GM19351 (cell line): ENCODE data around the gene SDCCAG8.

Source experiments
- ATAC-seq: cut with Tn5 transposase; IDR thresholded peaks from one replicate; pipeline ENCODE4 v1.9.1; 2021; ENCODE audit warnings: mild to moderate bottlenecking, moderate library complexity; ENCODE audit not compliant: unreplicated experiment

The SDCCAG8 gene

DNA sequence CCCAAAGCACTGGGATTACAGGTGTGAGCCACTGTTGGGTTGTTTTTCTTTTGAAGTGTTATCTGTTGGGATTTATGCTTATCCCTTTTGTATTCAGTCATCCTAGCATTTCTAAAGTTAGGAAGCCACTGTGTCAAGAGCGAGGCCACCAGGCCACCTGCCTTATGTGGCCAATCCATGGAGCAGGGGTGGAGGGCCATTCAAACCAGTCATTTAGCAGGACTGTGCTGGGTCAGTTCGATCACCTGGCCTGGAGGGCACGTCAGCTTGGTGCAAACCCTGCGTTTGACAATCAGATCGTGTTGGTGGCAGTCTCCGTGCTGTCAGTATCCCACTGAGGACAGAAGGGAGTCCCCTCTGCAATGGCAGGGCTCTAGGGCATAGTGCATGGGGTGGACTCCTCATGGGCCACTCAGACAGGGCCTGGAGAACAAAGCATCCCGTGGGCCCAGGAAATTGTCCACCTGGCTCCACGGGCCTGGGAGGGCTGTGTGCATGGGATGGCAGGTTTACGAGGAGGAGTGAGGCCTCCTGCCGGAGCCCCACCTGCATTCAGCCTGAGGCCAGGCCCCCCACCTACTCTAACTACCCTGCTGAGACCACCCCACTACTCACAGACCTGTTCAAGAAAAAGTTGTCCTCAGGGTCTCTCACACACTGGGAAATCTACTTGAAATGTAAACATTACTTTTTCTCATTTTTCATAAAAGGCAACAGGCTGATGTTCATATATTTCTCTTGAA, 242.3 kb downstream of the SDCCAG8 start:
- ATAC-seq, result no peak

DNA sequence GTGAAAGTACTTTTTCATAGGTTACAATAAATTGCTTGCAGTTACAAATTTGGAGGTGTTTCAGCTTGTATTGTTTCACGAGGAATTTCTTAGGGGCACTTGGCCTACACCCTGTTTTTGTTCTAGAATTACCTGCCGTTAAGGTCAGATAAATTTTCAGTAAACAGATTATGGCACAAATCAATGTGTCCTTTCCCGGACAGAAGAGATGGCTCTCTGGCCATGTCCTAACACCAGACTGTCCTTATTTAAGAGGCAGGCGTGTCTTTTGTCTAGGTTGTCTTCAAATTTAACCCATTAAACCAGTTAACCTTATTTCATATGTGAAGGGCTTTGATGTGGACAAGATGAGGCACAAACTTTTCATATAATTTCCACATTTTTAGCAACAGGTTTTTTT, 243.4 kb downstream of the SDCCAG8 start:
- no peak for ATAC-seq

DNA sequence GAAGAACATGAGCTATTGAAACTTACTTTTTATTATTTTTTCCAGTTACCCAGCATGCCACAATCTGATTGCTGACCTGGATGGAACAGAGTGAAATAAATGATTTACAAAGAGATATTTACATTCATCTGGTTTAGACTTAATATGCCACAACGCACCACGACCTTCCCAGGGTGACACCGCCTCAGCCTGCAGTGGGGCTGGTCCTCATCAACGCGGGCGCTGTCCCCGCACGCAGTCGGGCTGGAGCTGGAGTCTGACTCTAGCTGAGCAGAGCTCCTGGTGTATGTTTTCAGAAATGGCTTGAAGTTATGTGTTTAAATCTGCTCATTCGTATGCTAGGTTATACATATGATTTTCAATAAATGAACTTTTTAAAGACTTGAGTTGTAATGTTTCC, 243.9 kb downstream of the SDCCAG8 start:
- ATAC-seq, result no peak

DNA sequence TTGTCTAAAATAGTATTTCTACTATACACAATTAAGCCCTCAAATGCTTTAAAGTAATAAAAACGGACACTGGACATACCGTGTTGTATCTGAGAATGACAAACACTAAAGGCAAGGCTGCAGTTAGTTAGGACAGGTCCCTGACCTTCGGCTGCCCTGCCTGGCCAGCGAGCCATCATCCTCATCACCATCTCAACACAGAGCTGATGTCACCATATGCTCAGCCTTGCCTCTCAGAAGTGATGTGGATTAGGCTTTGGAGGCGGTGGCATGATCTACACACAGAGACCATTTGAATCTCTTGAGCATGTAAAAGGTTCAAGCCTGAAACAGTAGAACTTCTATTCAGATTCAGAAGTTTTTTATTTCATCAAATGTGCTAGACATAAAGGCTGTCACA, 244.7 kb downstream of the SDCCAG8 start:
- ATAC-seq, result no peak

DNA sequence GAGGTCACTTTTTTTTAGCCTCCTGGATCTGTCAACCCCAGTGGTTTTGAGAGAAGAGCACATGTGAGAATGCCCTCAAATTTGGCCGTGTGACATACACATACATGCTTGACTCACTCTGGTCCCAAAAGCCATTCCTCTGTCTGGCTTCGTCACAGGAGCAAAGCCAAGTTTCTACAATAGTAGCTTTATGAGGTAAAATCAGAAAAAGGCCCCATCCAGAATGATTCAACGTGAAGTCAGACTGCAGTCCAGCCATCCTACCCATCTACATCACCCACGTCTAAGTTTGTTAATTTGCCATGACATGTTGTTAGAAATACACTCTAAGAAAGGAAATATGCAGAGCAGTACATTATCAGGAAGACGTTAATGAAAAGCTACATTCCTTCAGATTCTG, 245.2 kb downstream of the SDCCAG8 start:
- ATAC-seq, result no peak

DNA sequence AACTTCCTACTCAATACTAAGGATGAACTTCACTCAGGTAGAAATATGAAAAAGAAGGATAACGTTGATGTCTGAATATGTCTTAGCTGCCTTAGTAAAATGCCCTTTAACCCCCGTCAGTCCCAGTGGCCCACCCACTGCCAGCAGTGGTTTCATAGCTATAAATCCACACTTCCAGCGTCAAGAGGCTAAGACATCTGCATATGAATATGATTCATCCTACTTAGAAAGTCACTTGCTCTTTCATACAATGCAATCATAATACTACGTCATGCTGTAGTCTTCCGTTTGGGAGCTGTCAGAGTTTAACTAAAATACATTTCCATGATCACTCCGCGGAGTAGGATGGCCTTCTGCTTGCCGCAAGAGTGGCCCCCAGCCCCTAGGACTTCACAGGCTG, 247.3 kb downstream of the SDCCAG8 start:
- no peak for ATAC-seq

DNA sequence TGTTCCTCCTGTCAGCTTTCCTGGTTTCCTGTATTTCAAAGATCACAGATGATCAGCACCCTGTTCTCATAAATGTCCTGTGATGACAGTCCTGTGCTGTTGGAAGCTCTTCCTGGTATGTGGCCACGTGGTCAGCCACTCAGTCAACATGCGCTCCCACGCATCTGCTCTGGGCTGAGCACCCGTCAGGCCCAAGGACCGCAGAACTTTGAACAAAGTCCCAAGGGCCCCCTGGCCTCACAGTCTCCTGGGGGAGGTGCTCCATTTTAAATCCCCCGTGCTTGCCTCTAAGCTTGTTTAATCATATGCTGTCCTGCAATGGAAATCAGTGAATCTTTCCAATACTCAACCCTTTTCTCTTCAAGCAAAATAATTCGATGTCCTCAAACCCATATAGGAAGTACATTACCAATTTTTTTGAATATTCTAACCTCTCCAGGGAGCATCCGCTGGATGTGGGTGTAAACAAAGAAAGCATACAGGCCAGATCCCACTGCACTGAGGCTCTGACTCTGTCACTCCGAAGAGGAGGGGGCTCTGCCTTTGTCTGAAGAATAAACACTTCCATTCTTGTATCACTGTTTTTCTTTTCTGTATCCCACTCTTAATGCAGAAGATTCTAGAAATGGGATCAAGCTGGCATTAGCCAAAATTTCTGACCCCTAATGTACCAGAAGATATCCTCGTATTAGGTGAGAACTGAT, 250.3 kb downstream of the SDCCAG8 start:
- ATAC-seq, result peak; percentile 72

DNA sequence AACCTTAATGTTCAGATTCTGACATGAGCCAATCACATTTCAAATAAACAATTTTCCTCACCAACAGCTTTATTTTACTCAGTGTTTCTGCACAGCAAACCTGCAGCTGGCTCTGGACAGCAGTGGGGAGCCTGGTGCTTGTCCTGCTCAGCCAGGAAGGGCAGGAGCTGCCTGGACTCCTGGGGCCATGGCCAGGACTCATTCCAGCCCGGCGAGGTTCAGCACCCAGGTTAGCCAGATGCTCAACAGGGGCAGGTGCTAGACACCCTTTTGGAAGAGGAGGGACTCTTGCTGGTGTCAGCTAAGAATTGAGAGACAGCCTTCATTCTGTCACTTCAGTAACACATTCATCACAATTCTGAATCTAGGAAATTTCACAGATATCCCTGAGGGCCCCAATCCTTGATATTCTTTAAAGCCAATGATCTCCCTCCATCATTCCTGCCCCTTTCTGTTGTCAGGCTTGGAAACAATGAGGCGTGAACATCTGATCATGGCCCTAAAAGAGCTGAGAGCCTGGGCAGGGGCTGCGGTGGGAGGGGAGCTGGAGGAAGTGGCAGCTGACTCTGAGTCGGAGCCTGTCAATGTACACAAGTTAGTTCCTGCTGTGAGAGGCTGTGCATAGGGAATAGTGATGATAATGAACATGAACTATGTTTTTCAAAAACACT, 251.3 kb downstream of the SDCCAG8 start:
- no peak for ATAC-seq

DNA sequence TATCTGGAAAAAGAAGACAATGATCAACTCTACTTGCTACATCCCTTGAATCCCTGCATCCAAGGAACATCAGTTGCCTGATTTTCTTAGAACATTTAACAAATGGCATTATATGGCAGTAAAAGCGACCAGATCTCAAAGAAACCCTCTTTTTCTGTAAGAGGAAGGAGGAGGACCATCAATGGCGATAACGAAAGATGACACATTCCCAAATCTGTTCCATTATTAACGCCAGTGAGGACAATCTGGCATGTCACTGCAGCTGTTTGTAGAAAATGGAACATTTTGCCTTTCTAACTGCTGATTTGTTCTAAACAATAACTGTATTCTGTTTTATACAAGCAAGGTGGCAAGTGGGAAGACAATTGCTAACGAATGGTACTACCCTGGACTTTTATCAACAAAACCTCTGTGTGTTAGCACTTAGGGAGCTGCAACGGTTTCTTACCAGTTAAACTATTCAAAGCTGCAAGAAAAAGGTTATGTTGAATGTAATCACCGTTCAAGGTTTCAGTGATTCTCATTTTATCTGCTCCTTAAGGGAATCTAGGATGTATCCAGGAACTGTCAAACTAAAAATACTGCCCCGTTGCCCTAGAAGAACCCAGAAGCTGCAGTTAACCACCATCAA, 251.9 kb downstream of the SDCCAG8 start:
- ATAC-seq, result no peak

DNA sequence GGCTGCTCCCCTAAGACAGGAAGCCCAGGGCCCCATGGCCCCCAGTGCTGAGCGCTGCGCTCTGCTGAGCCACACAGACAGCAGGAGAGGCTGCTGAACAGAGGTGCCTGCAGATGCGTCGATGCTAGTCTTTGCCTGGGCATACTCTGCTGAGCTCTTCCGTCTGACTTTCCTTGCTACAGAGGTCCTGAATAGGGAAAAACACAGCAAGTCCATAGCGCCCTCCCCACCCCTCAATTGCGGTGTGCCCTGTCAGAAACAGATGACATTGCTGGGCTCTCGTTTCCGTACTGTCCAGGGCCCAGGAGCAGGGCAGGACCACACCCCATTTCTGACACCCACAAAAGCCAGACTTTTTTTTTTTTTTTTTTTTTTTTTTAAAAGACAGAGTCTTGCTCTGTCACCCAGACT, 252.5 kb downstream of the SDCCAG8 start:
- peak; percentile 74 for ATAC-seq

DNA sequence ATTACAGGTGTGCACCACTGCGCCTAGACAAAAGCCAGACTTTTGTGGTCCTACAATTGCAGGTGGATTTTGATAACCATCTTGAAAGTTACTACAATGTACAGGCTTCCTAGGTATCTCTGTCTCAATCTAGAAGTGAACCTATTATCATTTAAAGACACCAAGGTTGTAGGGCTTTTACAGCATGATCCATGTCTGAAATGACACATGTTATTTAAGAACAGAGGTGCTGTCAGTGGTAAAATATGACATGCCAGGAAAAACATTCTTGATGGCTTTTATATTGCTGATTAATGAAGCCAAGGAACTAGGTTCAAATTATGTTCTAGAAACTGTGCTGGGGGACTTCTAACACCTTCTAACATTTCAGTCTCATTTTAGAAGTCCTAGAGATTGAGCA, 253.1 kb downstream of the SDCCAG8 start:
- ATAC-seq, result no peak

DNA sequence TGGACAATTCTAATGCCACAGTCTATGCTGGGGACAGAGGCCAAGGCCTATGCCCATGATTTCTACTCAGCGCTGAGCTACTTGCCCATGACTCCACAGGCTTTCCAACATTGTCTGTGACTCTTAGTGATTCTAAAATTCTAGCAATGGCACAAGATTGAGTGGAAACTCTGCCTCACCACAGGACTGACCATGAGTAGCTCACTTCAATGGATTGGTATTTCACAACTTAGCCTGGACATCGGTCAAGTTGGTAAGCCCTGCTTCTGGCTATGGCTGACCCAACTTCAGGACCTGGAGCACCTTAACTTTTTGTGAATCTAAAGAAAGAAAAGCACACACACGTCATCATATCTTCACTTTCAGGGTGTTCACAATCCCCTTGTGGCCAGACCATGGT, 255.1 kb downstream of the SDCCAG8 start:
- ATAC-seq, result no peak

DNA sequence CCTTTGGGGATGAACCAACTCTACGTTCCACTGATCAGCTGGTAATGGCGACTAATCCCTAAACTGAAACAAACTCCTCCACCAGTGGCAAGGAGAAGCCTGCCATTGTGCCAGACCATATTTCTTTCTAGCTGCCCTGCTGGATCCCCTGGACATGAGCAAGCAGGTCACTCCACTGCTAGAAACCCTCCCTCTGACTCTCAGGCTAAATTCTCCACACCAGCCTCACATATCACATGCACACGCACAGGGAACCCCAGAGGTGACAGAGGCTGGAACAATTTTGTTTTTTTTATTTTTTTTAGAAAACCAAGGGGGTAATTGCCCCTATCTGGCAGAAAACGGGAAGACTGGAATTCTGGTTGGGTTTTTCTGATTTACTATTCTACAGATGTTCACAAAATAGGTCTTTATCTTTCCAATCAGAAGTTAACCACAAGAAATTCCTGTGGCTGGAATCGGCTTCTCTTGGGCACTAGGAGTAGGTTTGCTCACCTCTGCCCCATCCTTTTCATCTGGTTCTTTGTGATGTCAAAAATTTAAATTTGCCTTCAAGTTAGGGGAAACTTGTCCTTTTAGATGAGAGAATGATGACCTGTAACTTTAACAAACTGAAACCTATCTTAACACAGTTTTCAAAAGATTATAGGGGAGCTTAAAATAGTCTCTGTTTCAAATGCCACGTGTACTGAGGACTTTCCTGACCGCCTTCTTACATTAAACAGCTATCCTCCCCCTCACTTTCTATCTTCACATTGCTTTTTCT, 258.1 kb downstream of the SDCCAG8 start:
- ATAC-seq, result peak; percentile 90

DNA sequence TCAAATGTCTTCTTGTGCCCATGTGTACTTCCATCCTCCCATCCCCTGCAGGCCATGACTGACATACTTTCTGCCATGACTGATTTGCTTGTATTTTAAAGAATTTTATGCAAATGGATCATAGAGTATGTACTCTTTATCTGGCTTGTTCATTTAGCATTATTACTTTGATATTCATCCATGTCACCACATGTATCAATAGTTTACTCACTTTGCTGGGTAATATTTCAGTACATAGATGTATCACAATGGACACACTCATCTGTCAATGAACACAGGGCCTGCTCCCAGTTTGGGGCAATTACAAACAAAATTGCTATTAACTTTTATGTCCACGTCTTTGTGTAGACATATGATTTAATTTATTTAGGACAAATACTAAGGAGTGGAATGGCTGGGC, 259.1 kb downstream of the SDCCAG8 start:
- no peak for ATAC-seq

DNA sequence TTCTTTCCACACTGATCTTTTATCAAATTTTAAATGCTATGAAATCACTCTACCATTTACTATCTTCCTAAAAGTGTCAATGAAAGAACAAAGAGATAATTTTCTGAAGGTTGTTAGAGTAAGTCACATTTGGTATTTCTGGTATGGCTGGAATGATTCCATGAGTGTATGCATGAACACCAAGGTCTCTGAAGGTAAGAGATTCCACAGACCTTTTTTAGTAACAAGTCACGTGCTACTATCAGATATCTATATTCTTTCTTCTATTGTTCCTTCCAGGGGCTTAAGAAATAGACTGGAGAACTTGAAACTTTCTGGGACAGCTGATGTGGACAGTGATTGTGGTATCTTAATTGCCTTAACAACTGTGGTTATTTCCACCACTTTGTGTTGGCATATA, 265.0 kb downstream of the SDCCAG8 start:
- ATAC-seq, result no peak

DNA sequence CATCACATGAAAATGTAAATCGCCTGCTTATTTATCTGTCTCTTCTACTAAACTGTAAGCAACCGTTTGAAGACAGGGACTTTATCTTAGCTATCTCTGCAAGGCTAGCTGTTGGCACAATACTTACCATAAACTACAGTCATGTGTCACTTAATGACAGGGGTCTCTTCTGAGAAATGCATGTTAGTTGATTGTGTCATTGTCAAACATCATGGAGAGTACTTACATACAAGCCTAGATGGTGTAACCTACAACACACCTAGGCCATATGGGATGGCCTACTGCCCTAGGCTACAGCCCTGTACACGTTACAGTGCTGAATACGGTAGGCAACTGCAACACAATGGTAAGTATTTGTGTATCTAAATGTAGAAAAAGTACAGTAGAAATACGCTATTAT, 267.9 kb downstream of the SDCCAG8 start:
- ATAC-seq, result no peak

DNA sequence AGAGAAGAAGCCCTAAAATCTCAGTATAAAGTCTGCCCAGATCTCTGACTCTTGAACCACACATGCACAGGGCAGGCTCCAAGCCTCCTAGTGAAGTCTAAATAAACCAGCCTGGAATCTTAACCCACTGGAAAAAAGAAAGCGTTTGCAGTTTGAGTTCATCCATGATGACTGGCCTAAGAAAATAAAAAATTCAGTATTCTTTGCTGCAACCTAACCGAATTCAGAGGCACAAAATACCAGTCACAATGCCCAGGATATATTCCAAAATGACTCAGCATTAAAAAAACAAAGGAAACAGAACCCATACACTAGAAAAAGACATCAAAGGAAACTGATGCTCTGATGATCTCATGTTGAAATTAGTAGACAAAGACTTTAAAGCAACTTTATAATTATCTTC, 269.2 kb downstream of the SDCCAG8 start:
- no peak for ATAC-seq

DNA sequence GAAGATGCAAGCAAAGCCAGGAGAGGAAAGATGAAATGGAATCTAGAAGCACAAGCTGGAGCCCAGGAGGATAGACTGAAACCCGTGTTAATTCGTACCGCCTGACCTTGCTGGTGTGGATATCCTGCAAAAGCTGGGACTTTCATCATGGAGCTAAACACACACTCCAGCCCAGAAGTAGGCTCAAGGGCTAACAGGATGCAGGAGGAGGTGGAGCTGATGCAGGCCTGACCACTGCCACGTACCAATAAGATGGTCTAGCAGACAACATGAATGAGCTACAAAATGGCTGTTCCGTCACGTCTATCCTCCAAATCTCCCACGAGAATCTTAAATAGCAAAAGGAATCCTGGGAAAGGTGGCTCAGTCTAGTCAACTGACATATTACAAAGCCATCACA, 270.3 kb downstream of the SDCCAG8 start:
- no peak for ATAC-seq

DNA sequence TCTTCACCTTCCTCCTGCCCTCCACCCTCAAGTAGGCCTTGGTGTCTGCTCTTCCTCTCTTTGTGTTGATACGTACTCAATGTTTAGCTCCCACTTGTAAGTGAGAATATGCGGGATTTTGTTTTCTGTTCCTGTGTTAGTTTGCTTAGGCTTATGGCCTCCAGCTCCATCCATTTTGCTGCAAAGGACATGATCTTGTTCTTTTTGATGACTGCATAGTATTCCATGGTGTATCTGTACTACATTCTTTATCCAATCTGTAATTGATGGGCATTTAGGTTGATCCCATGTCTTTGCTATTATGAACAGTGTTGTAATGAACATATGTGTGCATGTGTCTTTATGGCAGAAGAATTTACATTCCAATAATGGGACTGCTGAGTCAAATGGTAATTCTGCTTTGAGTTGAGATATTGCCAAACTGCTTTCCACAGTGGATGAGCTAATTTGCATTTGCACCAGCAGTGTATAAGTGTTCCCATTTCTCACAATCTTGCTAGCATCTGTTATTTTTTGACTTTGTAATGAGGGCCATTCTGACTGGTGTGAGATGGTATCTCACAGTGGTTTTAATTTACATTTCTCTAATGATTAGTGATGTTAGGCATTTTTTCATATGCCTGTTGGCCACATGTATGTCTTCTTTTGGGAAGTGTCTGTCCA, 272.7 kb downstream of the SDCCAG8 start:
- no peak for ATAC-seq

DNA sequence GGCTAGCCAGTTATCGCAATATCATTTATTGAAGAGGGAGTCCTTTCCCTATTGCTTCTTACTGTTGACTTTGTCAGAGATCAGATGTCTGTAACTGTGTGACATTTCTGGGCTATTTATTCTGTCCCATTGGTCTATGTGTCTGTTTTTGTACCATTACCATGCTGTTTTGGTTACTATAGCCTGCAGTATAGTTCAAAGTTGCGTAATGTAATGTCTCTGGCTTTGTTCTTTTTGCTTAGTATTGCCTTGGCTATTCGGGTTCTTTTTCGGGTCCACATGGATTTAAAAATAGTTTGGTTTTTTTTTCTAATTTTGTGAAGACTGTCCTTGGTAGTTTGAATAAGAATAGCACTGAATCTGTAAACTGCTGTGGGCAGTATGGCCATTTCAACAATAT, 273.7 kb downstream of the SDCCAG8 start:
- no peak for ATAC-seq
